Measurements from ENCODE around the gene NUBPL.

- TF ChIP-seq REST (IDR thresholded peaks at IDR 0.05; ENCODE audit: low read depth) (no peak), ZBTB7A (IDR thresholded peaks at IDR 0.05; ENCODE audit: low read depth) (no peak), MAX (IDR thresholded peaks at IDR 0.05) (no peak), TAF1 (IDR thresholded peaks at IDR 0.05; ENCODE audit: low read depth) (no peak), EP300 (IDR thresholded peaks at IDR 0.05; ENCODE audit: borderline replicate concordance) (no peak), CREB1 (IDR thresholded peaks at IDR 0.05; ENCODE audit: low read depth) (no peak), RAD21 (IDR thresholded peaks at IDR 0.05; ENCODE audit: low read depth) (no peak), FOXM1 (IDR thresholded peaks at IDR 0.05; ENCODE audit: borderline replicate concordance, low read depth) (no peak), NFIC (IDR thresholded peaks at IDR 0.05) (no peak), CEBPB (IDR thresholded peaks at IDR 0.05) (no peak), YY1 (IDR thresholded peaks at IDR 0.05; ENCODE audit: low read depth) (no peak), TCF12 (IDR thresholded peaks at IDR 0.05; ENCODE audit: low read depth) (no peak), TEAD4 (IDR thresholded peaks at IDR 0.05) (no peak)
Measured at GRCh38 chr14:31898838-31899528, 337.8 kb downstream of the NUBPL start.
